Karpas-422 (cell line): ENCODE measurements around the gene TRIM56. TPM values are rescaled to one million over a fixed set of nuclear protein-coding genes. Genes with fewer than 3 reads are reported as not detected.
"Not testable (repeated sequence)": the region's sequence is repeated elsewhere in the genome, so short reads cannot be mapped to it uniquely, and the experiment has no call there.

Source experiments
- DNase-seq: peaks from one replicate; pipeline ENCODE4 v3.0.0-alpha.2; 2015
- H2AFZ ChIP-seq: fragments of 200-600 bp; sonication (generic); 2 replicates; pipeline ENCODE4 v1.6.1; 2014; ENCODE audit warnings: antibody characterized with exemption, low read length, mixed read lengths
- H3K27ac ChIP-seq: fragments of 200-600 bp; sonication (generic); 2 replicates; pipeline ENCODE4 v1.5.1; 2014; ENCODE audit warnings: mild to moderate bottlenecking, low read length, moderate library complexity
- H3K27me3 ChIP-seq: fragments of 200-600 bp; sonication (generic); 2 replicates; pipeline ENCODE4 v1.6.1; 2014; ENCODE audit warnings: low read length, mixed read lengths
- H3K36me3 ChIP-seq: fragments of 200-600 bp; sonication (generic); 2 replicates; pipeline ENCODE4 v1.6.1; 2014; ENCODE audit warnings: low read length, mixed read lengths; ENCODE audit not compliant: insufficient read depth
- H3K4me1 ChIP-seq: fragments of 200-600 bp; sonication (generic); 2 replicates; pipeline ENCODE4 v1.6.1; 2014; ENCODE audit warnings: mild to moderate bottlenecking, low read length, mixed read lengths
- H3K4me2 ChIP-seq: fragments of 200-600 bp; sonication (generic); 2 replicates; pipeline ENCODE4 v1.6.1; 2014; ENCODE audit warnings: low read length, low read depth, mild to moderate bottlenecking; ENCODE audit not compliant: poor library complexity, severe bottlenecking
- H3K4me3 ChIP-seq: fragments of 200-600 bp; sonication (generic); 2 replicates; pipeline ENCODE4 v1.5.1; 2014; ENCODE audit warnings: mild to moderate bottlenecking, antibody characterized with exemption, low read length, mixed read lengths
- H3K79me2 ChIP-seq: fragments of 200-600 bp; sonication (generic); 2 replicates; pipeline ENCODE4 v1.6.1; 2014; ENCODE audit warnings: mild to moderate bottlenecking, low read length, mixed read lengths
- H3K9ac ChIP-seq: fragments of 200-600 bp; sonication (generic); 2 replicates; pipeline ENCODE4 v1.6.0; 2014; ENCODE audit warnings: low read length
- H3K9me2 ChIP-seq: fragments of 200-600 bp; sonication (generic), shearing (Covaris generic); replicated peaks from 2 replicates; pipeline ENCODE4 v1.6.0; 2014; ENCODE audit warnings: mild to moderate bottlenecking, low read length, moderate library complexity; ENCODE audit not compliant: insufficient read depth
- H3K9me3 ChIP-seq: fragments of 300-700, 200-600 bp; sonication (generic); 2 replicates; pipeline ENCODE4 v1.6.1; 2014; ENCODE audit warnings: low read length, mixed read lengths
- H4K20me1 ChIP-seq: fragments of 200-600 bp; sonication (generic); 2 replicates; pipeline ENCODE4 v1.6.1; 2014; ENCODE audit warnings: mild to moderate bottlenecking, antibody characterized with exemption, low read length, low read depth; ENCODE audit not compliant: insufficient read depth
- total RNA-seq: library from RNA; depleted of rRNA; stranded (reverse); fragments of >200 nt; shearing (Covaris generic); gene quantifications from 2 replicates; pipeline ENCODE4 v1.2.3, GENCODE V29; 2014; ENCODE audit warnings: low replicate concordance; rRNA removed

Gene TRIM56
- 8.1 and 14.0 TPM in 2 replicates for total RNA-seq

- no peaks in the 10 kb centered on the region for H4K20me1 ChIP-seq
- H3K4me2 ChIP-seq = peak within 1 kb of the TSS; percentile 88
- no peaks in the 10 kb centered on the region for H3K36me3 ChIP-seq
- no peaks in the 10 kb centered on the region for H3K27me3 ChIP-seq
- peak within 1 kb of the TSS; percentile 98 for H3K4me3 ChIP-seq
- peak within 1 kb of the TSS; percentile 96 for H3K9ac ChIP-seq
- H2AFZ ChIP-seq = peak within 1 kb of the TSS; percentile 98
- H3K27ac ChIP-seq = peak within 1 kb of the TSS; percentile 45; the same call in 1 of the 2 replicates
- H3K9me2 ChIP-seq = no peaks in the 10 kb centered on the region
- H3K9me3 ChIP-seq = no peaks in the 10 kb centered on the region
- DNase-seq = peak; percentile 89
- H3K79me2 ChIP-seq = peaks cover 21% of the 10 kb centered on the region
- H3K4me1 ChIP-seq = peaks cover 16% of the 10 kb centered on the region
Observed at GRCh38 chr7:101085162-101085964, at the start of gene TRIM56. TRIM56 (plus strand) TSS chr7:101085481; CDS start chr7:101087313, 1,832 bp downstream.

GRCh38 chr7:101035941-101036340, 49.3 kb upstream of the TRIM56 start:
- Histone ChIP-seq H3K27ac (no peak overlapping the region), H3K36me3 (no peaks in the 10 kb centered on the region), H3K4me2 (no peak overlapping the region), H3K27me3 (no peaks in the 10 kb centered on the region), H3K79me2 (no peaks in the 10 kb centered on the region), H3K4me1 (no peaks in the 10 kb centered on the region), H3K9me3 (no peaks in the 10 kb centered on the region), H3K9me2 (no peaks in the 10 kb centered on the region), H3K9ac (no peak overlapping the region), H2AFZ (no peak overlapping the region), H4K20me1 (no peaks in the 10 kb centered on the region), H3K4me3 (no peak overlapping the region)
- no peak for DNase-seq

GRCh38 chr7:101041283-101041682, 44.0 kb upstream of the TRIM56 start:
- H3K9ac ChIP-seq, H3K36me3 ChIP-seq, H3K27ac ChIP-seq, H3K4me2 ChIP-seq, DNase-seq, H4K20me1 ChIP-seq, H3K27me3 ChIP-seq, H3K4me1 ChIP-seq, H2AFZ ChIP-seq, H3K4me3 ChIP-seq, H3K9me2 ChIP-seq, H3K79me2 ChIP-seq, H3K9me3 ChIP-seq: not testable (repeated sequence)

- Histone ChIP-seq H3K27ac (no peak overlapping the region), H3K79me2 (no peaks in the 10 kb centered on the region), H3K4me3 (no peak overlapping the region), H3K4me1 (peaks cover 3% of the 10 kb centered on the region; the same call in 1 of the 2 replicates), H3K9me2 (no peaks in the 10 kb centered on the region), H3K27me3 (no peaks in the 10 kb centered on the region), H2AFZ (no peak overlapping the region), H4K20me1 (no peaks in the 10 kb centered on the region), H3K9me3 (no peaks in the 10 kb centered on the region), H3K9ac (no peak overlapping the region), H3K36me3 (no peaks in the 10 kb centered on the region), H3K4me2 (no peak overlapping the region)
- DNase-seq = peak; percentile 78
Observed at GRCh38 chr7:101058355-101058754, 26.9 kb upstream of the TRIM56 start.

GRCh38 chr7:101059620-101059942, 25.7 kb upstream of the TRIM56 start:
- no peaks in the 10 kb centered on the region for H4K20me1 ChIP-seq
- no peaks in the 10 kb centered on the region for H3K9me3 ChIP-seq
- no peak overlapping the region for H3K4me3 ChIP-seq
- H3K36me3 ChIP-seq = no peaks in the 10 kb centered on the region
- no peak for DNase-seq
- peaks cover 3% of the 10 kb centered on the region; the same call in 1 of the 2 replicates for H3K4me1 ChIP-seq
- H3K9me2 ChIP-seq = no peaks in the 10 kb centered on the region
- no peaks in the 10 kb centered on the region for H3K27me3 ChIP-seq
- H3K4me2 ChIP-seq = no peak overlapping the region
- no peak overlapping the region for H3K9ac ChIP-seq
- H3K27ac ChIP-seq = no peak overlapping the region
- no peaks in the 10 kb centered on the region for H3K79me2 ChIP-seq
- H2AFZ ChIP-seq = no peak overlapping the region

GRCh38 chr7:101060992-101061391, 24.3 kb upstream of the TRIM56 start:
- no peaks in the 10 kb centered on the region for H3K9me3 ChIP-seq
- H3K9me2 ChIP-seq = no peaks in the 10 kb centered on the region
- H3K4me2 ChIP-seq = no peak overlapping the region
- no peak overlapping the region for H2AFZ ChIP-seq
- no peak for DNase-seq
- no peak overlapping the region for H3K4me3 ChIP-seq
- H3K36me3 ChIP-seq = no peaks in the 10 kb centered on the region
- no peaks in the 10 kb centered on the region for H3K79me2 ChIP-seq
- H3K27ac ChIP-seq = no peak overlapping the region
- no peaks in the 10 kb centered on the region for H3K27me3 ChIP-seq
- H3K4me1 ChIP-seq = peaks cover 3% of the 10 kb centered on the region; the same call in 1 of the 2 replicates
- H4K20me1 ChIP-seq = no peaks in the 10 kb centered on the region
- H3K9ac ChIP-seq = no peak overlapping the region

- H3K9ac ChIP-seq = not testable (repeated sequence)
Observed at GRCh38 chr7:101064176-101064550, 21.1 kb upstream of the TRIM56 start.

GRCh38 chr7:101065162-101065561, 20.1 kb upstream of the TRIM56 start:
- not testable (repeated sequence) for H3K79me2 ChIP-seq, H3K27me3 ChIP-seq, H3K4me1 ChIP-seq, H3K9ac ChIP-seq, H3K4me2 ChIP-seq, H3K4me3 ChIP-seq, H3K27ac ChIP-seq, H3K9me2 ChIP-seq, H2AFZ ChIP-seq, DNase-seq, H3K36me3 ChIP-seq, H3K9me3 ChIP-seq, H4K20me1 ChIP-seq

More at GRCh38 chr7:101064176-101064550, 21.1 kb upstream of the TRIM56 start:
- not testable (repeated sequence) for H3K4me2 ChIP-seq, H3K79me2 ChIP-seq, H3K27ac ChIP-seq, H2AFZ ChIP-seq, H3K4me1 ChIP-seq, H3K4me3 ChIP-seq, H3K9me3 ChIP-seq, H3K27me3 ChIP-seq, H3K36me3 ChIP-seq, H4K20me1 ChIP-seq, DNase-seq, H3K9me2 ChIP-seq
